NCI-H2227 treated with DMSO at 0.1 percent for 48 hours (cell line): ENCODE results near the gene EEFSEC.

ENCODE experiments used
- DNase-seq: peaks from one replicate; lab custom pipeline; 2025; lab: John Stamatoyannopoulos, UW

The EEFSEC gene

DNA sequence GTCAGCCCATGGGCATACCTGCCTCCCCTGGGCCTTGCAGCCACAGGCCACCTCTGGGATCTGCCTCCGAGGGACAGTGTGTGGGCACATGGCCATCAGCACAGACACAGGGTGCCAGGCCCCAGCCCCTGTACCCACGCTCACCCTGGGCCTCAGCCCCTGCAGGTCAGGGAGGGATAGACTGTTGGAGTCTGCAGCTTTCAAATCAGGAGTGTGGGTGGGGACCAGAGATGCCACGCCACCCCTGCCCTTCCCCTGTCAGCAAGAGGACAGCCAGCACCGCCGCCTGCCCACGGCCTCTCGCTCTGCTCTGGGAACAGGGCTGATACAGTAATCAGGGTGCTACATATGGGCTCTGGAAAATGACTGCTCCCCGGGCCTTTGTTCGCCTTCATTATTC lies 240.8 kb downstream of the EEFSEC start:
- no peak for DNase-seq

DNA sequence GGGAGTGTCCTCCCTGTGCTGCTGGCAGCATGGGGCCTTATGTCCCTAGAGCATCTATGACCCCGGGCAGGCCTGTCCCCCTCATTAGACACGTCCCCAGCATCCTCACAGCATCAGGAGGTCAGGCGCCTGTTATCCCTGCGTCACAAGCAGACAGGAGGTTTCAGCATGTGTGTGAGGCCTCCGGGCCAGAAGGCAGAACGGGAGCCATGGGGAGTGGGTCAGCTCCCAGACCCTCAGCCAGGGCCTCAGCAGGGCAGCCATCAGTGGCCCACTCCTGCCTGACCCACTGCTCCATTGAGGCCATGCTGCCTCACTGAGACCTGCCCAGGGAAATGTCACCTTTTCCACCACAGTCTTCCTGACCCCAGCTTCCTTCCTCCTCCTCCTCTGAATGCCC lies 241.8 kb downstream of the EEFSEC start:
- DNase-seq = no peak

DNA sequence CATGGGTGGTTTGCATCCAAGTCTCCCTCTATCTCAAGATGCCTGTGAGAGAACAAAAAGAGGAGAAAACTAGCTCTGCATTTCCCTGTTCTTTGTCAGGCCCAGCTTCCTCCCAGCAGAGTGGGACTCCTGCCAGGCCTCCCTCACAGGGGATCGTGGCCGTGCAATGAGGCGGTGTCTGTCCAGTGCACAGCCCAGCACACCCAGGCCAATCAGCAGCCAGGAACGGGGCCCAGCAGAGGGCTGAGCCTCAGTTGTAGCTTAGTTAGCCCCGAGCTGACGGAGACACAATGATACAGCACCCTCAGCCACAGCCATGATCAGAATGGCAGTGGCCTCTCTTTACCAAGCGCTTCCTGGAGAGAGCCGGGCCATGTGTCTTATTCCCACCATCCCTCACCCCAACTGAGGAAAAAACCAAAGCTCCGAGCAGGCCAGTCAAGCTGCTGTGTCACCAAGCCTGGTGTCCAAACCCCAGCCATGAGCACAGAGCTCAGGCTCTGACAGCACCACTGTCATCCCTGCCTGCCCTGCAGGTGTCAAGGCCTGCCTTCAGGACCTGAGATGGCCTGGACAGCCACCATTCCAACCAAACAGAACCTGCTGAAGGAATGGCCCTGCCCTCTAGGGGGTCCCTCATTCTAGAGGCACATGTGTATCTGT lies 242.3 kb downstream of the EEFSEC start:
- no peak for DNase-seq

DNA sequence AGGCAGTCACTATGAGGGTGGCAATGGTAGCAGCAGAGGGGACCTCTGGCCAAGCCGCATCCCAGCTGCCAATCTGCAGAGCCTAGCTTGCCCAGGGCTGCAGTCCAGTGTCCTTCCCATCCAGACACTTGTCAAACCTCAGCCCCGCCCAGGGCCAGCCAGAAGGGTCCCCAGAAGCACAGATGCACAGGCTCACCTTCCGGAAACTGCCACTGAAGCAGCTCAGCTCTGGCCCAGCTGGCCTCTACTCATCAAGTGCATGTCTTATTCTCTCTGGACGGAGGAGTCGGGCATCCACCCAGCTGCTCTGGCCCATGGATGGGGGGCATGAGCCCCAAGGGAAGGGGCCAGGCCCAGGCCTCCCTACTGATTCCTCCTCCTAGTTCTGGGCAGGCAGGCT lies 244.2 kb downstream of the EEFSEC start:
- no peak for DNase-seq

DNA sequence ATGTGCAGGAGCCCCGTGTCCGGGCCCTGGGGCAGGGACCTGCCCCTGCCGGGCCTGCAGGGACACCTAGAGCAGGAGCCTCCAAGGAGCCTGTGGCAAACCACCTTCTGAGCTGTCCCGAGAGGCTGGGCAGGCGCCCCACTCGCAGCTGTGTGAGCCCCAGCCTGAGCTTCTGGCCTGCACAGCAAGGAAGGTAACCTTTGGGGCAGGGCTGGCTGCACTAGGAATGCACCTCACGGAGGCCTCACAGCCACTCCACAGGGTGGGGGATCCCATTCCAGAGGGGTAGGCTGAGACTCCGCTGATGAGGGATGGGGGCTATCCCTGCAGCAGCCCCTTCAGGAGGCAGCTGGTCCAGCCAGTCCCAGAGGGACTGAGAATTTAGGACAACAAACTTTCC lies 245.3 kb downstream of the EEFSEC start:
- DNase-seq = no peak

DNA sequence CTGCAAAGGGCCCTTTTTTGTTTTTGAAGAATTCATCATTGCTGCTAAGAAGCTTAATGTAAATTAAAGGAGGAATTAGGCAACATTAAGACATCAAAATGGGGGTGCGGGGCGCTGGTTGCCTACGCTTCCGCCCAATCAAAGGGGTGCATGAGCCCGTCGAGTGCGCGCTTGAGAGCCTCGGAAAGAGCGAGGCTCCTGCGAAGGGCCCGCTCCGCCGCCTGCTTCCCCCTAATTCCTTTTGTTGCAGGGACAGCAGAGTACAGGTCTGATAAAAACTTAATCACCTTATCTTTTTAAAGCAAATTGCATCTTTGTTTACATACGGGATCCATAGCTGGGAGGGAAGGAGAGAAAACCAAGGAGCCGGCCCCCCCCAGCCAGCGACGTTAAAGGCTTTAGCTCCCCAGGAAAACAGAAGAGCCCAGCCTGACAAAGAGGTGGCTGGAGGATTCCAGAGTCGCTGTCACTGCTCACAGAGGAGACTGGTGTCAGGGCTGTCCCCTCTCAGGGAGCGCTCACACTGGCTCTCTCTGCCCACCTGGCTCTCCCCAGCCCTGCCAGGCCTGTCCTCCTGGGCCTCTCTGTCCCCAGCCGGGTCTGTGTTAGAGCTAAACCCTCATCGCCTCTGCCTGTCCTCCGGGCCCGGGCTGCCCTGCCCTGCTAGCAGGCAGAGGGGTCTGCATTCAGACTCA lies 246.1 kb downstream of the EEFSEC start:
- DNase-seq = no peak

DNA sequence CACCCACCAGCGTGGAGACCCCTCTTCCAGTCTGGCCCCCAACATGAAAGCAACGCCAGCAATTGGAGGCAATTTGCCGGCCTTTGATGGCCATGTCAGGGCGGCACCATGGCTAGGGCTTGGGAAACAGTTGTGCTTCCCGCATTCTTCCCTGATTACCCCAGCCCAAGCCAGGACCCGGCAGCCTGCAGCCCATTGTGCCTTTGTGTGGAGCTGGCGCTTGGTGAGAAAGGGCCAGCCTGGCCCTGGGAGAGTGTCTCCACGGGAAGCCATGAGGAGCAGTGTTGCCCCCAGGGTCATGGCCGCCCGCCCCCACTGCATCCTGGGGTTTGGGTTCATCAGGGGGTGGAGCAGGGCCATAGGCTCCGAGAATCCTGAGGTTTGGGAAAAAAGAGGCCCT lies 247.4 kb downstream of the EEFSEC start:
- no peak for DNase-seq

DNA sequence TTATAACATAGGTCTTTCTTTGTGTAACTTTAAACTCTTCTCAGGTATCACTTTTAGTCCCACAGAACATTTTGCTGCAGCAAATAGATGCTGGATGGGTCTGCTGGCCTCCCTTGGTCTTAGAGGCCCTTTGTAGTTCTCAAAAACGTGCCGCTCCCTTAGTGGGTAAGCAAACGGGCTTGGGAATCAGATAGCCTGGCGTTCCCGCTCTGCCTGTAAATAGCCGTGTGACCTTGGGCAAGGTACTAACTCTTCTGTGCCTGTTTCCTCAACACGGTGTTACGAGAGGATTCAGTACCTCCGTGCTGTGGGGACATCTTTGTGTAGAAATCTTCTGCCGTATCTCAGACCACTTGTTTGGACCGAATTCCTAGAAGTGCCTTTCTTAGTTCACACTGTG lies 249.0 kb downstream of the EEFSEC start:
- DNase-seq = no peak

DNA sequence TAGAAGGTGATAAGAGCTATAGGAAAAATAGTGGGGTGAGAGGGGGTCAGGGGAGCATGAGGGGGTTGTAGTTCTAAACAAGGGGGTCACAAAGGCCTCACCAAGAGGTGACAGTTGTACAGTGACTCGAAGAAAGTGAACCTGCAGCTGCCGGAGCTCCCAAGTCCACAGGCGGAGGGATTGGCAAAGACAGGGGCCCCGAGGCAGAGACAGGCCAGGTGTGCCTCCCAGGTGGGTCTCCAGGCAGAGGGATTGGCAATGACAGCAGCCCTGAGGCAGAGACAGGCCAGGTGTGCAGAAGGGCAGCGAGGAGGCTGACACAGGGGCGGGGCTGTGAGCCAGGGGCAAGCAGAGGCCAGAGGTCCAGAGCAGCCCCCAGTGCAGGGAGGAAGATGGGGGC lies 249.7 kb downstream of the EEFSEC start:
- DNase-seq = no peak

DNA sequence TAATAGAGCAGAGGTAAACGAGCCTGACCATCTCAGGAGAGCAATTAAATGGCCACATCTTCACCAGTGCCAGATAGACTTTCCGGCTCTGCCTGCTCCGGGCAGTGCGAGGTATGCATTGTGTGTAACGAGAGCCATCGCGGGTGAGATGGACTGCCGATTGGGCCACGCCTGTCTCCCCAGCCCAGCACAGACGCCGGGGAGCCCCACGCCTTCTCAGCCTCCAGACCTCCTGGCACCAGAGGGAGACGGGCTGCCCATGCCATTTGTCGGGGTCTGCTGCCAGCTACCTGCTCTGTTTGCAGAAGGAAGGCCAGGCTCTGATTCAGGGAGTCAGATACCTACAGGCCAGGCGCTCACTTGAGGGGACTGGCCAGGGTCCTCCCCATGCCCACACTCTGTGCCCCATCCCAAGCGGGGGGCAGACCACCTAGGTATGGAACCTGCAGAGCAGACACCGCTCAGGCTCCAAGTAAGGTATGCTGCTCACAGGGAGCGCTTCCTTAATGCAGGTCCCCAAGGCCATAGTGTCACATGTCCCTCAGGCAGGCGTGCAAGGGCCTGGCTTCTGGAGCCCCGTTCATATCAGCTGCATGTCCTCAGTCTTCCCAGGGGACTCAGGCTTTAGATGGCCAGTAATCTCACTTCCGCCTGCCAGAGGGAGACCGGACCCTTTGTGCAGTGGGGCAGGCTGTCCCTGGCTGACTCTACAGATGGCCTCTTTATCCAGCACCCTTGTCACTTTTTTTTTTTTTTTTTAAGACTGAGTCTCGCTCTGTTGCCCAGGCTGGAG lies 251.2 kb downstream of the EEFSEC start:
- DNase-seq = no peak

DNA sequence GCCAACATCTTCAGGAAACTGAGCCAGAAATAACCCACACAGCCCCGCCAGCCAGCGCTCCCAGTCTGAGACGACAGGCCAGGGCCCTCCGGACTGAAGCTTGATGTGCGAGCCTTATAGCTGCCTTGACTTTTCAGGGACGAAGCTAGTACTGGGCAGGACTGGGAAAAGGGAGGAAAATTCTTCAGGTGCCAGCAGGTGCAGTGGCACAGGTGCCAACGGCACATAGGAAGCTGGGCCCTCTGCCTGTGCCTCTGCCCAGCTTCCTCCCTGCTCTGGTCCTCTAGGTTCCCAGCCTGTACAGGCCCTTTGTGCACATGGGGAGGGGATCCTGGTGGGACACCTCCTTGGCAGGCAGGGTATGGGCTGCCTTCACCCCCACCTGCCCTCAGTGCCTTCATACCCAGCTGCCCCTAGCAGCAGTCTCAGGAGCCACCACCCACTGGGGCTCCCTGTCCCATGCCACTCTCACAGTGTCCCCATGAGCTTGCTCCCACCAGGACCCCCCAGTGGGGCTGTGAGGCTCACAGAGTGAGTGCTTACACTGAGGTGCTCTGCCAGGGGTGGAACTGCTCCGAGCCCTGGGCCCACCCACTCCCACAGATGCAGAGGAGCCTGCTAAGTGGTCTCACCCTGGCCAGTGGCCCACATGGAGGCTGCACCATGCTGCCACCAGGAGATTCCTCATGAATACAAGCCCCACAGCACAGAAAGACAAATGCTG lies 252.4 kb downstream of the EEFSEC start:
- DNase-seq = no peak

DNA sequence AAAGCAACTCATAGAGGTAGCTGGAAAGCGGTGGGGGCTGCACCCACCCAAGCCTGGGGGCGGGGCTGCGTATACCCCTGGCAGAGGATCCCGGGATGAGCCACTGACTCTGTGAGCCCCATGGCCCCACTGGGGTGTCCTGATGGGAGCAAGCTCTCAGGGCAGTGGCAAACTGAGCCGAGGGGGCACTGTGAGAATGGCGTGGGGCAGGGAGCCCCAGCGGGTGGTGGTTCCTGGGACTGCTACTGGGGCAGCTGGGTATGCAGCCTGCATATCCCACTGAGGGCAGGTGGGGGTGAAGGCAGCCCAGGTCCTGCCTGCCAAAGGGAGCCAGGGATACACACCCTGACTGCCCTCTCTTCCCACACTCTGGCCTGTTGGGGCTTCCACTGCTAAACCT lies 254.0 kb downstream of the EEFSEC start:
- no peak for DNase-seq

DNA sequence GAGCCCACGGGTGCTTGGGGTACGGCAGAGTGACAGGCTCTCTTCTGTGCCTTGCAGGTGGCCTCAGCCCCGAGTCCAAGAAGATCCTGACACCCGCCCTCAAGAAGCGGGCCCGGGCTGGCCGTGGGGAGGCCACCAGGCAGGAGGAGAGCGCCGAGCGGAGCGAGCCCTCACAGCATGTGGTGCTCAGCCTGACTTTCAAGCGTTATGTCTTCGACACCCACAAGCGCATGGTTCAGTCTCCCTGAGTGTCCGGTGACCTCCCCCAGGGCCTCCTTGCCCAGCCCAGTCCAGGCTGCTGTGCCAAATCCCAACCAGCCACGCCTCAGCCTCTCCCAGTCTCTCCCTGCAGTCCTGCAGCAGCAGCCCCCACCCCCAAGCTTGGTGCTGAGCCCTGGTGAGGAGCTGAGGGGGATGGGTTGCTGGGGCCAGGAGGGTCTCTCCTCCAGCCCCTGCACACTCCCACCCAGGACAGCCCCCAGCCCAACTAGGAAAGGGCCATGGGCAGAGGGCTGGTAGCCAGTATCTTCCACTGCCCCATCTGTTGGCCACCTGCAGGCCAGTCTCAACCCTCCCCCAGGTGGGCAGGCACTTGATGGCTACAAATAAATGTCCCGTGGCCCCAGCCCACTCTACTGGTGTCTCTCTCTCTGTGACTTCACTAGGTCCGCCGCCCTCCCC lies 254.9 kb downstream of the EEFSEC start:
- no peak for DNase-seq

DNA sequence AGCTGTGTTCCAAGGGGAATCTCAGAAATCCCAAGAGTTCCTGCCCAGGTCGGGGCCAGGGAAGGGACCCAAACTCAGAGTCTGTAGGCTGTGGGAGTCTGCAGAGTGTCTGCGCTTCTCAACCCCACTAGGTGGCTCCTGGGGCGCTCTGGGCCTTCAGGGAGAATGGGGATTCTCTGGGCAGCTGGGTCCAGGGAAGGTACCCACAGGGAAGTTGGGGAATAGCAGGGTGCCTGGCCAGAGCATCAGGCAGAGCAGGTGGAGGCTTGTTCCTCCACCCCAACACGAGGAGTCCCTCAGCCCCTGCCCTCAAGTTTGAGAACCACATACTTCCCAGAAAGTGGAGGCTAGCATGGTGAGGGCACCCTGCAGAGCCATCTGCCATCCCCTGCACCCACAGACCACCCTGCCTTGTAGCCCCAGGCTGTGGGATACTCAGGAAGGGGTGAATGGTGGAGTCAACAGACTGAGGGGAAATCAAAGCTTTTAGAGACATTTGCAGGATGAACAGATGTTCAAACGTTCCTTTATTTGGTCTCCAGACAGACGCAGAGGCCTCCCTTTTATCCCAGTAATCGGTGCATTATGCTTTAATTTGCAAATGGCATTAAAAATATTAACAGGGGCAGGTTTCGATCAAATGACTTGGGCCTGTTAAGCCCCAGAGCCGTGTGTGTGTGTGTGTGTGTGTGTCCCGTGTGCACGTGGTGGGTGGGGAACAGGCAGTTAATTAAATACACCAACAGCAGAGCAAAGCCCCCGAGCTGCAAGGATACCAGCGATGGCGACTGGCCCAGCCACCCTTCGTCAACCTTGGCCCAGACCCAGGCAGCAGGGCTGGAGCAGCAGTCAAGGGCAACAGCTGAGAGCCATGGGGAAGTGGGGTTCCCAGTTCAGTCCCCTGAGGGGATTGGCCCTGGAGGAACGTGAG lies 255.7 kb downstream of the EEFSEC start:
- DNase-seq = no peak

DNA sequence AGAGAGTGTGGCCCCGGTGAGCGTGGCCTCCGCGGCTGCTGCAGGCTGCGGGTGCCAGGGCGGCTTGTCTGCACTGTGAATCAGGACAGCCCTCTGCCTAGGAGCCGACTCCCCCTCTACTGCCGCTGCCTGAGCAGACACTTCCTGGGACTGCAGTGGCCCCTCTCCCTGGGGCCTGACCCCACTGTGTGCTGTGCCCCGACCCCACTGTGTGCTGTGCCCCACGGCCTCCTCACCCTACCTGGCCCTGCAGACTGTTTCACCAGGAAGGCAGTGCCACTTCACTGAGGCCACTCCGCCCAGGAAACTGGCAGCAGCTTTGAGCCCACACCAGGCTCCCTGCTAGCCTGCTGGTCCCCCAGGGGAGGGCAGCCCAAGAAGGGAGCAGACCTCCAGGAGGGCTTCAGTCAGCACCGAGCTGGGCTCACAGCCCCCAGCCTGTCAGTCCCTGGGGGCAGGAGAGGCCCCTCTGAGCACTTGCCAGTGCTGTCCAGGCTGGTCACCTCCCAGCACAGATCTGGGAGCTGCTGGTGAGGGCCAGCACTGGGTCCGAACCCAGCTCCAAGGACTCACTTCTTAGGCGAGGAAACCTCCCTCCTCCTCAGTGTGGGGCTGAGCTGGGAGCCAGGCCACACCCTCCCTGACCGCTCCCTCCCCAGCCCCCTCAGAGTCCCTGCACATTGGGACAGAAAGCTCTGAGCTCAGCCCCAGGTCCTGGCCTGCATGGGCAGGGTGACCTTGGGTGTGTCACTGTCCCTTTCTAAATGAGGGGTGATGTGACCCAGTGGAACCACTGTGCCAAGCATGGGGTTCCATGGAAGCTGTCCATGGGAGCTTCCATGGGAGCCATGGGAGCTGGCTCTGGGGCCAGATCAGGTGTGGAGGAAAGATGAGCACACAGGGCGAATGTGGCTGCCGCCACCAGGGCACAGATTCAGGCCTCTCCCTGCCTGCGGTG lies 256.6 kb downstream of the EEFSEC start:
- DNase-seq = no peak

DNA sequence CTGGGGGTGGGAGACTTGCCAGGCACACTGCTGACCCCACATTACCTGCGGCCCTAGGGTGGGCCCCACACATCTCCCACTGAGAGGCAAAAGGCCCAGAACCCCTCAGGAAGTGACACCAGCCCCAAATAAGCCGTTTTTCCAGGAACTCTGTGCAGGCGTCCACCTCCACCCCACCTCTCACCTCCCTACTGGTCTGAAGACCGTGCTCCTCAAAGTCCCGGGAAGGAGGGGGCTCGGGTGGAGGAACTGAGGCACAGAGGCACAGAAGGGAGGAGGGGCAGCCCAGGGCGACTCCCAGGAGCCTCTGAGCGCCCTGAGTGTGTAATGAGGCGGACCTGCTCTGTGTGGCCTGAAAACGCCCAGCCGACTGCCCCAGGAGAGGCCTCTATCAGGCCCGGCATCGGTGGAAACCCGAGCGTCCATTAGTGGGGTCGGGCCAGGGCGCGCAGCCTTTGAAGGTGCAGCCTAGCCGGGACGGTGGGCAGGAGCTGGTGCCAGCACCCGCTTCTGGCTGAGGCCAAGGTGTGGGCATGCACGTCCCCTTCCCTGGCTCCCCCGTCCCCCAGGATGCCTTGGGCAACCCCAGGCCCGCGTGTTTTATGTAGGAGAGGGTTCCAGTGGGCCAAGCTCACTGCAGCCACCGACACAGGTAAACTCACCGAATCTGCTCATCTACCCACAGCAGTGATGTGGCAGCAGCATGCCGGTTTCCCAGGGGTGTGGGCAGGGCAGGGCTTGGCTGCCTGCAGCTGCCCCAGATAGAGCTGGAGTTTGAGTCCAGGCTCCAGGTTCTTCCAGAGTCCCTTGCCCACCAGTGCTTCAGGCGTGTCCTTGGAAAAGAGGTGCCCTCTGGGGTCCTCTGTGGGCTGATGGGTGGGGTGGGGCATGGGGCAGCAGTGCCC lies 257.6 kb downstream of the EEFSEC start:
- no peak for DNase-seq

DNA sequence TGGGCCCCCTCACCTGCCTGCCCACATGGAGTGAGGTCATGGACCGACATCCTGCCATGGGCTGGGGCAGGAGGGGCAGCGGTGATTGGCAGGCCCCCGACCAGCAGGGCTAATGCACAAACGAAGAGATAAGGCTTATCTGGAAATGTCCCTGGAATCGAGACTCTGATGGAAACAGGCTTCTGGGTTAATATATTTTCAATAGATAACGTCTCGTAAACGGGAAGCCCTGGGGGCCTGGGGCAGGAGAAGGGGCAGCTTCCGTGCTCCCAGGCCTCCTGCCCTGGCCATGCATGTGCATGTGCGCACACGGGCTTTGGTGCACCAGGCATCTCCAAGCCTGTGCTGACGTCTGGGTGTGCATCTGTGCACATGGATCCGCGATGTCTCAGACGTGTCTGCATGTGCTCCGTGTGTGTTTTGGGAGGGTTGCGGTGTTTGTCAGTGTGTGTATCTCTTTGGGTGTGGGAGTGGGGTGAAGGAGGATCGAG lies 258.3 kb downstream of the EEFSEC start:
- no peak for DNase-seq
